ENCODE measurements around the gene ARID4A. TPM values are rescaled to one million over a fixed set of nuclear protein-coding genes. Genes with fewer than 3 reads are reported as not detected.

The ARID4A gene
- total and polyA plus RNA-seq, 2 donors (not counting 3 experiments of a cell fraction or from before 2014, with no cell fraction given): 3.7 to 20.0 TPM

DNA sequence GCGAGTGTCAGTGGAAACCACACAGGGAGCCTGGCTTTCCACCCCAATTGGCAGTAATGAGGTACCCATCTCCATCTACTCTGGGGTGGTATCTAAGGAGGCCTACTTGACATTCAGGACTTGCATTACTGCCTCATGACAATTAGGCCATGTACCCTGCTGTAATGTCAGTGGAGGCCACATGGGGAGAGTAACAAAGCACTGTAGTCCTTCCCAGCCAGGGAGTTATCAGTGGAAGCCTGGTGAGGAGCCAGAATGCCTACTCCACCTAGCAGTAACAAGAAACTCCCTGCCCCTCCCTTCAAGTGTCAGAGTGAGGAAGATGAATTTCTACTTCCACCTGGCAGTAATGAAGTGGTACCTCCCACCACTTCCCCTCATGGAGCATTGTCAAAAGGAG lies 116.5 kb downstream of the ARID4A start:
- Histone ChIP-seq H3K4me3 (replicated peaks in 1 of 3; ENCODE audit: insufficient read depth in 1 of 3, low read depth in 1 of 3, low read length in 3 of 3) (no peak overlapping the region), H3K79me2 (ENCODE audit: control insufficient read depth, insufficient read depth, low read length) (peaks cover 36% of the 10 kb centered on the region), H3K27me3 (ENCODE audit: control insufficient read depth in 2 of 2, insufficient read depth in 2 of 2, low read length in 2 of 2) (no peaks in the 10 kb centered on the region), H3K36me3 (ENCODE audit: control insufficient read depth in 2 of 2, extremely low read depth in 1 of 2, insufficient read depth in 2 of 2, low read length in 2 of 2) (peaks cover 10 to 16% of the 10 kb centered on the region in 2 experiments), H3K9me3 (replicated peaks; ENCODE audit: control insufficient read depth, insufficient read depth, low read length) (no peaks in the 10 kb centered on the region), H3K27ac (ENCODE audit: insufficient read depth, low read depth, low read length) (no peak overlapping the region), H3K4me1 (ENCODE audit: control insufficient read depth, extremely low read depth, insufficient read depth, low read length) (no peaks in the 10 kb centered on the region), H2AFZ (ENCODE audit: low read depth, low read length) (no peak overlapping the region), H4K20me1 (replicated peaks; ENCODE audit: control insufficient read depth, extremely low read depth, insufficient read depth, low read length) (no peaks in the 10 kb centered on the region), H3K9me1 (replicated peaks; ENCODE audit: control insufficient read depth, extremely low read depth, insufficient read depth, low read length) (no peaks in the 10 kb centered on the region), H3K4me2 (ENCODE audit: insufficient read depth, low read length) (no peak overlapping the region), H3K9ac (replicated peaks; ENCODE audit: extremely low read depth, insufficient read depth, low read length) (no peak overlapping the region)
- no TSS peak for BruUV-seq (replicated peaks)
- dilution Hi-C loops (cut with MboI; ENCODE audit: extremely low pct_ligation_motif_present, low sequenced_read_pairs): no loop called here
- POLR2A ChIA-PET: no interaction called here
- FAIRE-seq: no peak
- TF ChIP-seq GATA2 (IDR thresholded peaks at IDR 0.05; ENCODE audit: insufficient read depth, insufficient read length, low read depth, low read length): no peak
- no peak for TF ChIP-seq POLR2A (IDR thresholded peaks at IDR 0.05; ENCODE audit: low read depth, low read length)
- TF ChIP-seq, protein P1, sequence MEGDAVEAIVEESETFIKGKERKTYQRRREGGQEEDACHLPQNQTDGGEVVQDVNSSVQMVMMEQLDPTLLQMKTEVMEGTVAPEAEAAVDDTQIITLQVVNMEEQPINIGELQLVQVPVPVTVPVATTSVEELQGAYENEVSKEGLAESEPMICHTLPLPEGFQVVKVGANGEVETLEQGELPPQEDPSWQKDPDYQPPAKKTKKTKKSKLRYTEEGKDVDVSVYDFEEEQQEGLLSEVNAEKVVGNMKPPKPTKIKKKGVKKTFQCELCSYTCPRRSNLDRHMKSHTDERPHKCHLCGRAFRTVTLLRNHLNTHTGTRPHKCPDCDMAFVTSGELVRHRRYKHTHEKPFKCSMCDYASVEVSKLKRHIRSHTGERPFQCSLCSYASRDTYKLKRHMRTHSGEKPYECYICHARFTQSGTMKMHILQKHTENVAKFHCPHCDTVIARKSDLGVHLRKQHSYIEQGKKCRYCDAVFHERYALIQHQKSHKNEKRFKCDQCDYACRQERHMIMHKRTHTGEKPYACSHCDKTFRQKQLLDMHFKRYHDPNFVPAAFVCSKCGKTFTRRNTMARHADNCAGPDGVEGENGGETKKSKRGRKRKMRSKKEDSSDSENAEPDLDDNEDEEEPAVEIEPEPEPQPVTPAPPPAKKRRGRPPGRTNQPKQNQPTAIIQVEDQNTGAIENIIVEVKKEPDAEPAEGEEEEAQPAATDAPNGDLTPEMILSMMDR (IDR thresholded peaks at IDR 0.05; ENCODE audit: extremely low read depth in 1 of 2, insufficient read depth in 1 of 2, low read depth in 1 of 2, low read length in 2 of 2): no peak
- no peak for TF ChIP-seq EZH2 (IDR thresholded peaks at IDR 0.05; ENCODE audit: borderline replicate concordance, low read depth, low read length, severe bottlenecking)
- no peak for TF ChIP-seq MYC (IDR thresholded peaks at IDR 0.05; ENCODE audit: low read depth, low read length)
- TF ChIP-seq, protein P2, sequence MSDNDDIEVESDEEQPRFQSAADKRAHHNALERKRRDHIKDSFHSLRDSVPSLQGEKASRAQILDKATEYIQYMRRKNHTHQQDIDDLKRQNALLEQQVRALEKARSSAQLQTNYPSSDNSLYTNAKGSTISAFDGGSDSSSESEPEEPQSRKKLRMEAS (IDR thresholded peaks at IDR 0.05; ENCODE audit: insufficient read depth, insufficient read length): no peak
- no peak for TF ChIP-seq POLR2AphosphoS5 (IDR thresholded peaks at IDR 0.05; ENCODE audit: insufficient read depth, low read depth, low read length)
- no peak for TF ChIP-seq FOS (IDR thresholded peaks at IDR 0.05; ENCODE audit: borderline replicate concordance, insufficient read depth, low read length)
- TF ChIP-seq JUN (IDR thresholded peaks at IDR 0.05; ENCODE audit: borderline replicate concordance, insufficient read depth, insufficient read length, low read depth): no peak
- intact Hi-C loops (cut with micrococcal nuclease): no loop called here
- DNase-seq (ENCODE audit: low read depth, low spot score): no peak
- CTCF ChIA-PET: no interaction called here

Data from endothelial cell of umbilical vein (primary cell).